ENCODE data around the gene RAVER2.

DNA sequence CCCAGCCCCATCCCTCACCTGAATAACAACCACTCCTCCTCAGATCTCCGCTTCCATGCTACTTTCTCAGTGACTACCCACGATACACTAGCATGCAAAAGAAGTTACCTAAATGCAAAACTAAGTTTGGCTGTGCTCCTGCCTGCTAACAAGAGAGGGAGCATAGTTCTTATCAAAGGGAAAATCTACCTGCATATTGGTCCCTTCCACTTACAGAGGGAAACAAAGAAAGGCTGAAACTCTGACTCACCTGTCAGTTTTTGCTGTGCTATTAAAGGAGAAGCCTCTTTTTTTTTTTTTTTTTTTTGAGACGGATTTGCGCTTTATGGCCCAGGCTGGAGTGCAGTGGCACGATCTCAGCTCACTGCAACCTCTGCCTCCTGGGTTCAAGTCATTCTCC, 43.8 kb upstream of the RAVER2 start:
- TF ChIP-seq, protein P1, sequence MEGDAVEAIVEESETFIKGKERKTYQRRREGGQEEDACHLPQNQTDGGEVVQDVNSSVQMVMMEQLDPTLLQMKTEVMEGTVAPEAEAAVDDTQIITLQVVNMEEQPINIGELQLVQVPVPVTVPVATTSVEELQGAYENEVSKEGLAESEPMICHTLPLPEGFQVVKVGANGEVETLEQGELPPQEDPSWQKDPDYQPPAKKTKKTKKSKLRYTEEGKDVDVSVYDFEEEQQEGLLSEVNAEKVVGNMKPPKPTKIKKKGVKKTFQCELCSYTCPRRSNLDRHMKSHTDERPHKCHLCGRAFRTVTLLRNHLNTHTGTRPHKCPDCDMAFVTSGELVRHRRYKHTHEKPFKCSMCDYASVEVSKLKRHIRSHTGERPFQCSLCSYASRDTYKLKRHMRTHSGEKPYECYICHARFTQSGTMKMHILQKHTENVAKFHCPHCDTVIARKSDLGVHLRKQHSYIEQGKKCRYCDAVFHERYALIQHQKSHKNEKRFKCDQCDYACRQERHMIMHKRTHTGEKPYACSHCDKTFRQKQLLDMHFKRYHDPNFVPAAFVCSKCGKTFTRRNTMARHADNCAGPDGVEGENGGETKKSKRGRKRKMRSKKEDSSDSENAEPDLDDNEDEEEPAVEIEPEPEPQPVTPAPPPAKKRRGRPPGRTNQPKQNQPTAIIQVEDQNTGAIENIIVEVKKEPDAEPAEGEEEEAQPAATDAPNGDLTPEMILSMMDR (IDR thresholded peaks at IDR 0.05): no peak
- no peak for TF ChIP-seq POLR2A (IDR thresholded peaks at IDR 0.05)

Measured in body of pancreas (tissue), 4 donors.